Measurements from ENCODE around the gene TSPO2.
A peak's percentile ranks its signal among the peaks of the same experiment; 100 is the strongest.

The TSPO2 gene

DNA sequence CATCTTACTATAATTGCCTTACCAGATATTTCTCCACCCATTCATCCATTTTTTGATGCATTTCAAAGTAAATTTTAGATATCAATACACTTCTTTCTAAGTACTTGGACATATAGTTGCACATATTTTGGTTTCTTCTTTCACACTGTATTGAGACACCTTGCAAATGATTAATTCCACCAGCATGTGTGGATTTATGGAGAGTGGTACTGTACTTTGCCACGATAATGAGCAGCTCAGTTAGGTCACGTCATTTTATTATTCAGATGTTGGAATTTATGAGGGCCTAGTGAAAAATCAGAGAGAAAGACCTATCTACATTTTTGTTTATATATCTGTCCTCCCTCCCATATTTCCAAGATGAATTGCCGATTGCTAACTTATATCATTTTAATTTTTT, 35.8 kb downstream of the TSPO2 start:
- DNase-seq, result no peak

DNA sequence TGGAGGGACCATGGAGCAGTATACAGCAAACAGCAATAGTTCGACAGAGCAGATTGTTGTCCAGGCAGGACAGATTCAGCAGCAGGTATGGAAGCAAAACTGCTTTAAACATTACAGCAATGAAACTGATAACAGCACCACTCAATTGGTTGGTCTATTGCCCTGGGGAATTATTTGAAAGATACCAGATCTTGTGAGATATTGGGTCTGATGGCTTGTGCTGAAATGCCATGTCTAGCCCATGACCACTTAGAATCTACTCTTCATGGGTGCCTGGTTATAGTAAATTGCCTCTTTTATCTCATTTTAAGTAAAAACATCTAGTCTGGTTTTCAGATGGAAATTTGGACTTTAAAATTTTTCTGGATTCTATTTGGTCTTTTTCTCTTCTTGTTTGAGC, 36.8 kb downstream of the TSPO2 start:
- DNase-seq, result no peak

DNA sequence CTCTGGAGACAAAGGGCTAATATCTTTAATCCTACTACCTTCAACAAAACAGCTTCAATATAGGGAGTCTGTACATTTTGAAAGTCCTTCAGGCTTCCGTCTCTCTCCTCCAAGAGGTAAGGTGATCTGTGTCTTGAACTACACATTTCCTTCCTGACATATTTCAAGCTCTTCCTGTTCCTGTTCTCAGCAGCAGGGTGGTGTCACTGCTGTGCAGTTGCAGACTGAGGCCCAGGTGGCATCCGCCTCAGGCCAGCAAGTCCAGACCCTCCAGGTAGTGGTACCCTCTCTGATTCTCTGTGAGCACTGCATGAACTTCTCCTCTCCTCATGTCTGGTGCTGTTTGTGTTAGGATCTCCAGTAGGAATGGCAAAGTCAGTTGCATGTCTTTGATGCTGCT, 38.4 kb downstream of the TSPO2 start:
- no peak for DNase-seq

DNA sequence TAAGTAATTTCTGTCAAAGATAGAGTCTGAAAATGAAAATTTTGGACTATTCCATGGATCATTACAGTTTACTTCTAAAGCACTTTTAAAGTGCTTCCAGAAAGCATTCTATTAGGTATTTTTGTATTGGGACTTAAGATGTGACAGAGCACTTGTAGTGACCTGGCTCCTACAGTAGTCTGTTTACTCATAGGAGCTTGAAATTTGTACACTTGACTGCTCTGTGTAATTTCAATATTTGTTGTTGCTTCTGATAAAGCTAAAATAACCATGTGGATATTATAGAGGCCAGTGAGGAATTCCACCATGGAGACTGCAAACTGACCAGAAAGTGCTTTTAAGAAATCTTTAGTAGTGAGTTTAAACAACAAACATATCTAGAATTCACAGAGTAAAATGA, 40.8 kb downstream of the TSPO2 start:
- DNase-seq, result no peak

DNA sequence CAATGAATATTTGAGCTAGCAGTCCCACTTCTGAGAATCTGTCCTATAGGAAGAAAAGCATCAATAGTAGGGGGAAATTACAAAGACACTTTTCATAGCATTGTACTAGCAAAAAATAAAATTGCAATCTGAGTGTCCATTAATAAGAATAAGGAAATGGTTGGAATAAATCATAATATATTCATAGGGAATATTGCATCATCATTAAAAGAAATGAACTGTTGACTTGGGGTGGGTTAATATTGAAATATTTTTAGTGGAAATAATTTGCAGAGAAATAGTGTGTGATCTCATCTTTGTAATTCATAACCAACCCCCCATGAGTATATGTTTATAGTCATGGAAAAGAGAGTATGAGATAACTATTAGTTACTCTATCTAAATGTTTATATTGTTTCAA, 42.9 kb downstream of the TSPO2 start:
- DNase-seq, result no peak

DNA sequence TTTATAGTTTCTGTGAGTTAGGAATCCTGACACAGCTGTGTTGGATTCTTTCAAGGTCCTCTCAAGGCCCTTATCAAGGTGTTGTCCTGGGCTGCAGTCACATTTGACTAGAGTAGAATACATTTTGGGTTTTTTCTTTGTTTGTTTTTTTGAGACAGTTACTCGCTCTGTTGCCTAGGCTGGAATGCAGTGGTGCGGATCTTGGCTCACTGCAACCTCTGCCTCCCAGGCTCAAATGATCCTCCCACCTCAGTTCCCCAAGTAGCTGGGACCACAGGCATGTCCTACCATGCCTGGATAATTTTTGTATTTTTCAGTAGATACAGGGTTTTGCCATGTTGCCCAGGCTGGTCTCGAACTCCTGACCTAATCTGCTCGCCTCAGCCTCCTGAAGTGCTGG, 46.2 kb downstream of the TSPO2 start:
- DNase-seq, result no peak

DNA sequence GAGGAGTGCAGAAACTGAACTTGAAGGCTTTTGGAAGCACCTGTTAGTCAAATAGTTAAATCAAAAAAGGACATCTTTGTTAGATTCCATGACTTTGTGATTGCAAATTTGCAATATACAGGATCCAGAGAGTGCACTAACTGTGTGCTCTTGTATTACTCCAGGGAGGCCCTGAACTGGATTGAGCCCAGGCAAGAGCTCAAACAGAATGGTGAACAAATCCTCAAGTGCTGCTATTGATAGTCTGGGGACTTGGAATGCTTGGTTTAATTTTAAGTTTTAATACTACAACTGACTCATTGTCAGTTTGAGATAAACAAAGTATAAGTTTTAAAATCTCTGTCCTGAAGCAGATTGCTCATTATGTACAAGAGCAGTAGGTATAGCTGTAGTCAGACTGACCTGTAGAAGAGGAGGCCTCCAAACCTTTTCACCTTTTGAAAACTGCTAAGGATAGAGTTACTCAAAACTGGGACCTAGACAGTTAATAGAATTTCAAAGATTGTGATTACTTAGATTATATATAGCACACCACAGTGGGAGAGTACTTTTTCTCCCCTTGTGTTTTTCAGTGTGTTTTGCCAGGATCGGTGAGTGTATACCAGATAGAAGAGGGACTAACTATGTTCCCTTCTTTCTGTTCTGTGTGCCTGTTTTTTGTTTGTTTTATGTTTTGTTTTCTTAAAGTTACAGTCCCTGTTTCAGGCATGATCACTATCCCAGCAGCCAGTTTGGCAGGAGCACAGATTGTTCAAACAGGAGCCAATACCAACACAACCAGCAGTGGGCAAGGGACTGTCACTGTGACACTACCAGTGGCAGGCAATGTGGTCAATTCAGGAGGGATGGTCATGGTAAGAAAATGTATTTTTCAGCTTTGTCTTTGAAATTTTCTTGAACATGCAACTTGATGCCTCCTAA, 48.8 kb downstream of the TSPO2 start:
- no peak for DNase-seq

DNA sequence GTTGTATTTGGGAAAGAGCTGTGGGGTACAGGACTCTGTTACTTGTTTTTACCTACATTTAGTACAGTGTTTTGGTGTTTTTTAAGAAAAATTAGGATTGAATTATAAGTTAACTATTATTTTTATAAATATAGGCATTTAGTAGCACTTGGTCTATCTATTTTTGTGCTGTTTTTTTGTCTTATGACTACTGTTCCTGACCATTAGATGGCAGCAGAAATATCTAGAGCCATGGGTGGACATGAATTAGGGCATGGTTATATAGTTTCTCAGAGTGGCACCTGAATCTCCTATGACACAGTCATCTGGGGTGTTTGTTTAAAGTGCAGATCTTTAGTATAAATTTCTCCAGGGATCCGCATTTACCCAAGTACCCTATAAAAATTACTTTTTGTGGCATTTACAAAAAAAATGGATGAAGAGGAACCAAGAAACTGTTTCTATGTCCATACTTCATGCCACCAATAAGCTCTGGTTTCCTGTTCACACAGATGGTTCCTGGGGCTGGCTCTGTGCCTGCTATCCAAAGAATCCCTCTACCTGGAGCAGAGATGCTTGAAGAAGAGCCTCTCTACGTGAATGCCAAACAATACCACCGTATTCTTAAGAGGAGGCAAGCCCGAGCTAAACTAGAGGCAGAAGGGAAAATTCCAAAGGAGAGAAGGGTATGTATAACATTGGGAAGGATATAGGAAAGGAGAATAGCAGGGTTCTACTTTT, 50.3 kb downstream of the TSPO2 start:
- DNase-seq, result peak; percentile 21

DNA sequence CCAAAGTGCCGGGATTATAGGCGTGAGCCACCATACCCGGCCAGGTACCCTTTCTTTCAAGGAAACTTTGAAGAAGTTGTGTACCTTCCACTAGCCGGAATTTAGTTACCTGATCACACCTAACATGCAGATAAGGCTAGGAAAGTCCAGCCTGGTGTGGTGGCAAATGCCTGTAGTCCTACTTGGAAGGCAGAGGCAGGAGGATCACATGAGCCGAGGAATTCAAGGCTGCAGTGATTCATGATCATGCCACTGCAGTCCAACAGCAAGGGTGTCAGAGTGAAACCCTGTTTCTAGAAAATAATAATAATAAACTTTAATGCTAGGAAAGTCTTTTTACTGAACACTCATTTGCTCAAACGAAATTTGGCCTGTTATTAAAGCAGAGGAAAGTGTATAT, 51.5 kb downstream of the TSPO2 start:
- DNase-seq, result no peak
